Liver (tissue), 3 donors: ENCODE data around the gene NCK2.

Source experiments
- CTCF ChIP-seq: fragments of 150-350 bp; IDR thresholded peaks from 2 replicates; pipeline ENCODE4 v1.5.1; 2017; ENCODE audit warnings: improper control_type of control experiment, low read depth, low read length; ENCODE audit not compliant: missing input control
- EGR1 ChIP-seq, 2 donors: IDR thresholded peaks; 2 replicates each; pipeline ENCODE4 v1.6.1; 2016 to 2018; ENCODE audit warnings: antibody characterized with exemption in 2 of 2, low read depth in 2 of 2
- HNF4G ChIP-seq: IDR thresholded peaks from 2 replicates; pipeline ENCODE4 v1.6.1; 2016; ENCODE audit warnings: antibody characterized with exemption
- JUND ChIP-seq, 2 donors: IDR thresholded peaks; 2 replicates each; pipeline ENCODE4 v1.6.1; 2016; ENCODE audit warnings: antibody characterized with exemption in 2 of 2
- MAX ChIP-seq: IDR thresholded peaks from 2 replicates; pipeline ENCODE4 v1.6.1; 2016; ENCODE audit warnings: antibody characterized with exemption
- RAD21 ChIP-seq, 2 donors: IDR thresholded peaks; 2 replicates each; pipeline ENCODE4 v1.6.1; 2016; ENCODE audit warnings: antibody characterized with exemption in 2 of 2, mild to moderate bottlenecking in 2 of 2
- REST ChIP-seq: IDR thresholded peaks from 2 replicates; pipeline ENCODE4 v1.6.1; 2016; ENCODE audit warnings: antibody characterized with exemption, mild to moderate bottlenecking
- SP1 ChIP-seq: IDR thresholded peaks from 2 replicates; pipeline ENCODE4 v1.6.1; 2018; ENCODE audit warnings: antibody characterized with exemption, mild to moderate bottlenecking
- TAF1 ChIP-seq: conservative IDR thresholded peaks from 2 replicates; pipeline ENCODE4 v1.6.1; 2016; ENCODE audit warnings: antibody characterized with exemption, mild to moderate bottlenecking
- donor health status: healthy.
- donor health status: healthy.

- TF ChIP-seq CTCF (no peak), EGR1 (IDR thresholded peaks at IDR 0.05; ENCODE audit: low read depth in 2 of 2) (no peak), MAX (no peak), TAF1 (no peak), HNF4G (no peak), RAD21 (IDR thresholded peaks at IDR 0.05) (no peak), JUND (IDR thresholded peaks at IDR 0.05) (no peak), REST (no peak), SP1 (no peak)
Measured at GRCh38 chr2:105733875-105734274, 10.8 kb upstream of the NCK2 start.
